GM04503 (cell line): ENCODE measurements around the gene CLMN.
A peak's percentile ranks its signal among the peaks of the same experiment; 100 is the strongest.

Source experiments
- DNase-seq: peaks from one replicate; pipeline ENCODE4 v3.0.0-alpha.2; 2012; ENCODE audit warnings: low read depth

Gene CLMN

DNA sequence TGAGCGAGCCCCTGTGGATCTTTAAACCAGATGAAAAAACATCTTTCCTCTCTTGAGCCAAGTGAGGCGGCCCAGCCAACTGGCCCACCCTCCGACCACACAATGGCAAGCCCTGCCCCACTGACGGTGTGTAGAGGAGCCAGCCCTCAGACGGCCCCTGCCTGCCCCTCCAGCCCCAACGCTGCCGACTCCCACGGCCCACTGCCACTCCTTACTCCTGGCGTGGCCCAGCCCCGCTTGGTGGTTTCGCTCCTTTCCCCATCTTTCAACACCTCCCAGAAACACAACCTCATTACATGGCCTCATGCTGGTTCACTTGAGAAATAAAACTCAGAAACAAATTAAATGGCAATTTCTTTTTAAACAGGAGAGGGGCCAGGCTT, 81.8 kb downstream of the CLMN start:
- no peak for DNase-seq

DNA sequence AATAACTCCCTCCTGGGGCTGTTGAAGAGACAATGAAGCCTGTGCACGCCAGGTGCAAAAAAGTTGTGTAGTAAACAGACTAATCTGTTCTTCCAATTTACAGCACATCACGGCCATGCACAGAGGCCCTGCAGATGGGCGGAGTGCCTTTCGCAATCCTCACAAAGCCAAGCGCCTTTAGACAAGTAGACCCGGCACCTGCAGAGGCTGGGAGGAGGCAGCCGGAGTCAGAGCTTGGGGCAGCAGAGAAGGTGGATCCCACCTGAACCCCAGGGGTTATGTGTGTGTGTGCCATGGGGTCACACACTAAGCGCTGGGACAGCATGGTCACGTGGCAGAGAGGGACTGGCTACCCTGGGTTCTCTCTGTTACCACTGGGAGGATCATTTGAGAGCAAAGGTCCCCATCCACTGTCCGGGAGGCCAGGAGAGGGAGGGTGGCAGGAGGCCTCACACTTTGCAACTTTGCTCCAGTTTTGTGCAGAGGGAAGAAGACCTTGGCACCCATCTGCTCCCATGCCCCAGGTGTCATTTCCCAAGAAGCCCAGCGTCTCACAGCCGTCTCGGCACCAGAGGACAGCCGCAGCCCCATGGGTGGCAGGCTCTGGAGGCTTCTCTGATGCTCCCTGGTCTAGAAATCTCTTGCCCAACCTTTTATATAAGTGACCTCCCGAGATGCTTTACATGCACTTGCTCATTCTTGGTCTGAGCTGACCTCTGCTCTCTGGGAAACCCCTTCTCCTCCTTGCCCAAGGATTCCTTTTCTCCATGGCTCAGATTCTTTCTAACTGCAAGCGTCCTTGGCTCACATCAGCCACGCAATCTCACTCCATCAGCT, 82.4 kb downstream of the CLMN start:
- no peak for DNase-seq

DNA sequence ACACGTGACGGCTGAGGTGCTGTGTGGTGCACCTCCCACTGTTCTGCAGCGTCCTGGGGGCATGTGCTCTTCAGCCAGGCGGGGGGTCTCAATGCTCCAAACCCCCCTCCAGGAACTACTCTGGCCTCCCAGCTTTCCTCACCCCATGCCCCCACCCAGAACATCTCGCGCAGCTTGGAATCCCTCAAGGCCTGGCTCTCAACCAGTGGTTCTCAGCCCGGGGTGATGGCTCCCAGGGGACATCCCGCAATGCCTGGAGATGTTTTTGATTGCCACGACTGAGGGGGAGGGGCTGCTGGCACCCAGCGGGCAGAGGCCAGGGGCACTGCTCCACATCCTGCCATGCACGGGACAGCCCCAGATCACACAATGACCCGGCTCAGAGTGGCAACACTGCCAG, 83.5 kb downstream of the CLMN start:
- DNase-seq = no peak

DNA sequence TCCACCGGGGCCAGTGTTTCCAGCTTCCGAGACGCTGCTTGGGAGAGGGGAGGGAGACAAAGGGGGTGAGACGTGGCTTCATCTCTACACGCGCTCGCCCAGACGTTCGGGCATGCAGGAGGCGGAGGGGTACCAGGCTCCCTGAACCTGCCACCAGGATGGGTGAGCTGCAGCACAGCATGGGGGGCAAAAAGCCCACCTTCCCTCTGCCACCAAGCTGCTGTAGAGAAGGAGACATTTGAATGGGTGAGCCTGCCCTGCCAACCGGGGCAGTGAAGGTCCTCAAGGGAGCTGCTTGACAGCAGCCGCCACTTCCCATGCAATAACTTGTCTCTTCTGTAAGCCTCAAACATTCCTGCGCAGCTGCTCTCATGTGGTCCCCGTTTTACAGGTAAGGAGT, 83.9 kb downstream of the CLMN start:
- no peak for DNase-seq

DNA sequence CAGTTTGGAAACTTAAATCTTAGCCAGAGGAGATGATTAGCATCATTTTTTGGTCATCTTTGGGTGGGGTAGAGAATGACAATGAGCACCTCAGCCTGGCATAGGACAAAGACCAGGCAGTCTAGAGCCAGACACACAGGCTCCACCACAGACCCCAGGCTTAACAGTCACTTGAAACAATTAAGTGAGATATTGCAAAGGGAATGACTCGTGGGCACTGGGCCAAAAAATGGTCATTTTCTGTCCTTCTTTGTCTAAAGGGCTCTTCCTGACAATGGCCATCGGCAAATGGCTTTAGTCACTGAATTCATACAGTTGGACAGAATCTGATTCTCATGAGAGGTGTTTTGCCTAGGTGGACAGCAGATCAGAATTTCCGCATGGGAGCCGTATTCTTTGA, 84.4 kb downstream of the CLMN start:
- no peak for DNase-seq

DNA sequence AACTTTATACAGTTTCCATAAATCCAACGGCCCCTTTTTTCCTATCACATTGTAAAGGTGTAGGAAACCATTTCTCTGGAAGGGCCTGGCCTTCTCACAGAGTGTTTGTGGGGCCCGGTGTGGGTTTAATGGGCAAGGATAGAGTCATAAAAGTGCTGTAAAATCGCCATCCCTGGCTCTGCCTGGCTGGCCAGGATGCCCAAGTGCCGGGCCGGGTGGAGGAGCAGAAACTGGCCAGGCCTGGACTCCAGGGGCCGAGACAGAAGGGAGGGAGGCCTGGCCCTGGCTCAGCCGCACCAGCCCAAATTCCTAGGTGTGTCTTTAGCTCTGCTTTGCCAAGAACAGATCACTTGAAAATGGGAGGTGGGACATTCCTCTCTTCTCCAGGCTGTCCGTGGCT, 85.3 kb downstream of the CLMN start:
- DNase-seq = no peak

DNA sequence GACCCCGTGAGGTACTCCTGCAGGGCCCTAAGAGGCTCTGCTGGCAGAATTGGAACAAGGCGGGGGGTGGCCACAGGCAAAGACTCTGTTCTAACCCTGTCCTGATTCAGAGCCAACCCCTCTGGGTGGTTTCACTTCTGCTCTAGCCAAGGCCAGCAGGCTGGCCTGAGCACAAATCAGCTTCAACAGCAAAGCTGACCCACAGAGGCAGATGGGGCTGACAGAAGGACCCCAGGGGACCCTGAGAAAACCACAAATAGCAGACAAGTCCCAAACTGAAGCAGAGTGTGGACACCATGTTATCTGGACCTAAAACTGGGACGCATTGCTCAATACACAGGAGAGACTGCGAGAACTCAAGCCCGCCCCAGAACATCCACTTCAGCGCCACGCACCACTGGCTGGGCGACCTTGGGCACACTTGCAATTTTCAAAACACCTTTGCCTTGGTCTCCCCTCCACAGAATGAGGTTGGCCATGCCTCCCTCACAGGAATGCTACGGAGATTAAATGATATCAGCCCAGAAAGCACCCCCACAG, 85.9 kb downstream of the CLMN start:
- DNase-seq = no peak

DNA sequence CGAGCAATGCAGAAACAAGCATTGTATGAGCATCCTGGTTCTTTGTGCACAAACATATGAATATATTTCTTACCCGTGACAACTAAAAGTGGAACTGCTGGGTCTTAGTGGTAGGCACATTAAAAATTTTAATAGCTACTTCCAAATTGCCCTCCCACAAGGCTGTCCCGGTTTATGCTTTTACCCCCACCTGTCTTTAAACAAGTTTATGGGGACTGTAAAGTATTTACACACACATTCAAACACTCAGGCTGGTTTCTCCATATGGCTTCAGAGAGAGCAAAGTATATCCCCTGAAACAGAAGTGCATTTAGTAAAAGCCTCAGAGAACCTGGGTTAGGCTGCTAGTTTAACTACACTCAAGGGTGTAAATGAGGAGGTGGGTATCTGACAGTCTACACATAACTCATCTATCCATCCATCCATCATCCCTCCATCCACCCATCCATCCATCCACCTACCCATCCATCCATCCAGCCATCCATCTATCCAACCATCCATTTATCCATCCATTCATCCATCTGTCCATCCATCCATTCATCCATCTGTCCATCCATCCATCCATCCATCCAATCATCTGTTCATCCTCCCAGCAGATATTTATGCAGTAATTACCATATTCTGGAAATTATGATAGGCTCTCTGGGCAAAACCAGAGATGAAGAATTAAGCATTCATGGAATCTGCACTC, 86.7 kb downstream of the CLMN start:
- DNase-seq = no peak

DNA sequence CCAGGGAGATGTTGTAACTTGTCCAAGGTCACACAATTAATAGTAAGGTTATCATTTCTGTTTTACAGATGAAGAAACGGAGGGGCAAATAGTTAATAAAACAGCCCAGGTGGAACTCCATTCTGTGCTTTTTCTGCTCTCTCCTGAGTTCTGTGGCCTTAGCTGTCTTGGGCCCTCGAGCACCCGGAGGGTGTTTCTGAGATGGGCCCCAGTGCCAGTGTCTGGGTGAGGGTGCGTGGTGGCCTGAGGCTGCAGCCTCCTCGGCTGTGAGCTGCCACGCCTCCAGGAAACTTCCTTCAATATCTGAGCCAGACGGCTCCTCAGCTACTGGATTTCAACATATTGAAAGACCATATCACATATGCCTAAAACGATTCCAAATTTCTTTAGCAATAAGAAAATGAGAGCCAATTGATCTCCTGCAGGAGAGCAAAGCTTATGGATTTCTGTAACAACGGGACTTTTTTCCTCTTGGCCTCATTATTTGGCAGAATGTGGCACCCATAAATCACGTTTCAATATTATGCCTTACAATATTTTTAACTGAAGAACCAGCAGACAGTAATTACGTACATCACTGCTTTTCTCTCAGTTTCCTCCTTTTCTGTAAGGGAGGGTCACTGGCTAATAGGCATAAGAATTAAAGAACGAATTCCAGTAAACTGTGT, 87.6 kb downstream of the CLMN start:
- no peak for DNase-seq

DNA sequence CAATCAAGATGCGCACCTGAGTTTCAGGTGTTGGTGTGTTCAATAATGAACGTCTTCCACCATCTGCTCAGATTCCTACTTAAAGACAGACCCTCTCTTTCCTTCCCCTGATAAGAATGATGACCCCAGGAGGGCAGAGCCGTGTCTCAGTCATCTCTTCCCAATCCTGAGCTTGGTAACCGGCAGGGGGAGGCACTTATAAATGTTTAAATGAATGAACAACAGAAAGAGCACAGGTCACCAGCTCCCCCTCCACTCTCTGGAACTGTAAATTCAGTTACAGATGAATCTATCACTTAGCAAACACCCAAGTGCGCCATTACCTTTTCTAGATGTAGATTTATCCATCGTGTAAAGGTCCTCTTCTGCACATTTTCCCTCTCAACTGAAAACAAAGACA, 90.0 kb downstream of the CLMN start:
- DNase-seq = no peak

DNA sequence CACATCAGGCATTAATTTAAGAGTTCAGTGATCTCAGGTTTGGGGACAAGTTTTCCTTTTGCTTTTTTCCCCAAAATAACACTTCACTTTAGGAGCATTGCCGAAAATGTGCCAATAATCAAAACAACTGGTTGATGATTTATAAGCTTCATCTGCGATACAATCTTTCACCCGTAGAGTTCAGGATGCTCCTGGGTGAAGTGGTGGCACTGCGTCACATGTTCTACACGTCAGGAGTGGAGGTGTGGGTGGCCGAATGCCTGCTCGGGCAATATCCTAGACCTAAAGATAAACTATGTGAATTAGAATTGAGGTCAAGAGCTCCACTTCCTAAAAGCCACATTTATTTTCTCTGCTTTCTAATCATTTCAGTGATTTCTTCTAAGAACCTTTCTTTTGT, 91.5 kb downstream of the CLMN start:
- no peak for DNase-seq

DNA sequence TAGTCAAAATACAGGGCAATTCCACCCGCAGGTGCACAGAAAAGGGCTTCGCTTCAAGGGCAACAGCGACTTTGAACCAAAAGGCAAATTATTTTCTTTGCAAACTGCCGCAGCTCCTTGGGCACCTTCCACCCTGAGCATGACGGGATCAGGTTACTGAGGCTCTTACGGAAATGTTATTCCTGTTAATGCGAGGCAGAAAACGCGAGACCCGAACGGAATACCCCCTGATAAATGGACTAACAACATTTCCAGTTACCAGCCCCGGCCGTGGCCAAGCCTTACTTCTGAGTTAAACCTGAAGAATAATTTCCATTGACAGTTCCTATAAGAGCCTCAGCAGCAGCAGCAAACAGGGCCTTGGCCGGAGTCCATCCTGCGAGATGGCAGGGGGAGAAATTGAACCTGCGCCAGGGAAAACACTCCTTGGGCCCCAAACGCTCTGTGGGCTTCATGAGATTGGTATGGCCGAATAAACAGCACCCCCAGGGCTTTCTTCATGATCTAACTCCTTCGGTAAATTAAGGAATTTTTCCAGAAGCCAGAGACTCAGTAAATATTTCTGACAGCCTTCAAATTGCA, 92.3 kb downstream of the CLMN start:
- no peak for DNase-seq

DNA sequence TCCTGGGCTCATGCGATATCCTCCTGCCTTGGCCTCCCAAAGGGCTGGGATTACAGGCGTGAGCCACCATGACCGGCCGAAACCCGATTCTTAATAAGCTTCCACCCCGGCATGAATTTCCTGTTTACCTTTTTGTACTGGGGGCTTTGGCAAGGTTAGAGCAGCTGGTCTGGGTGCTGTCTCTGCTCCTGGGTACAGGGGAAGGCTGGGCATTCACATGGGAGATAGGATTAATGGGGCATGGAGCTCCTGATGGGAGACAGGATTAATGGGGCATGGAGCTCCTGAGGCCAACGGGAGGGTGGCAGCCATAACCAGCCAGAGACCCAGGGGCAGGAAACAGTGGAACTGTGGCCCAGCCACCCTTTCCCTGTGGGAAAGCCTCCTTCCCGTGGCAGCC, 92.9 kb downstream of the CLMN start:
- no peak for DNase-seq

DNA sequence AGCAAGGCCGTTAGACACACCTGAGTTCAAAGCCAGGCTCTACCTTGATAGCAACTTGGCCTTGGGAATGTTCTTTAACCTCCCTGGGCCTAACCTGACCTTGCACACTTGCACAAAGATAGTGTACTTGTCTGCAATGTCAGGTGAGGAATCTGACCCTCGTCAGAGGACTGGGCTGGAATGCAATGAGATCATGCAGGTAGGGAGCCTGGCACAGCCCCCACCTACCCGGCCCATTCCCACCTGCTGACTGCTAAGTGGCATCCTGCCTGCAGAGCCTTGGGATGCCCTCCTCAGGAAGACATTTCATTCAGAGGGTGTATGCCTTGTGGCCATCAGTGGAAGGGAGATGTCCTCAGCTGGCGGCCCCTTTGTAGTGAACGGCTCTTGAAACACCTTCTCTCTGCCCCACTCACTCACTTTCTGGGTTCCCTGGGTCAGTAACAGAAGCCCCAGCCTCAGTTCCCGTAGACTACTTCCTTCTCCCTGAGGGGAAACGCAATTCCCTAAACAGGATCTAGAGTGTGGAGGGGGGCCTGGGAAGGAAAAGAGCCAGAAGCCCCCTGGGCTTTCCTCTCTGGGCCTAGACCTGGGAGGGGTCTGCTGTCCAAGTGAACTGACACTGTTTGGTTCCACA, 94.3 kb downstream of the CLMN start:
- DNase-seq = no peak

DNA sequence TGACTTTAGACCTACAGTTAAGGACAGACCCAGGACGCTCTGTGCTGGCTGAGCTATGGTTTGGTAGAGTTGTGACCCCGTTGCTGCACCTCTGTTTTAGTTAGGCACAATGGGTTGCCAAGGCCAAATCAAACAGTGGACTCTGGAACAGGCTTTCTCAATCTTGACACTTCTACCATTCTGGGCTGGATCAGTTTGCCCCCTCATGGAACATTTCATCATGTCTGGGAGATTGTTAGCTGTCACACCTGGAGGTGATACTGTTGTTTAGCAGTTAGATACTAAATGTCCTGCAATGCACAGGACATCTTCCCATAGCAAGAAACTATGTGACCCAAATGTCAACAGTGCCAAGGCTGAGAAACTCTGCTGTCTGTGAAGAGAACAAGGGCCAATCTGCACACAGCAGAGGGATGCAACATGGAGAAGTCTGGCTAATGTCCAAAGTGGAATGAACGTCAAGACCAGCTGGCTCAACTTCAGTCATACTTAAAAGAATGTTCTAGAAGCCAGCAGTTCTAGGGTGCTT, 96.8 kb downstream of the CLMN start:
- DNase-seq = no peak

DNA sequence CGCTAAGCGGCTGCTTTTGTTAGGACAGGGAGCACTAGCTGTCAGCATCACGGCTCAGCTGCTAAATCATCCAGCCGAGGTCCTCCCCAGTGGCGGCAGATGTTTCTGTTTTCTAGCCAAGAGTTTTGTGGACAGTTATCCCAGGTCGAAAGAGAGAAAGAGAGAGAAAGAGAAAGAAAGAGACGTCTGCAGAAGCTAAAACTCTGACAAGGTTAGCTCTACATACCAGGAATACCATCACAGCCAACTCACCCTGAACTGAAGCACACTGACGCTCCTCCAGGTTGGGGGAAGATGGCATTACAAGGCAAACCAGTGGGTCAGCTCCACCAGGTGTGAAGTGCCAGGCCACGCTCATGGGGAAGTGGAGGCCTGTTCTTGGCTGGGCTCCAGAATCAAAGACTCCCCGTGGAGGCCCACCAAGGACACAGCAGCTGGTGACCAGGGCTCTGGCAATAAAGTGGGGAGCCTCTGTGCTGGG, 97.5 kb downstream of the CLMN start:
- peak; percentile 3 for DNase-seq

DNA sequence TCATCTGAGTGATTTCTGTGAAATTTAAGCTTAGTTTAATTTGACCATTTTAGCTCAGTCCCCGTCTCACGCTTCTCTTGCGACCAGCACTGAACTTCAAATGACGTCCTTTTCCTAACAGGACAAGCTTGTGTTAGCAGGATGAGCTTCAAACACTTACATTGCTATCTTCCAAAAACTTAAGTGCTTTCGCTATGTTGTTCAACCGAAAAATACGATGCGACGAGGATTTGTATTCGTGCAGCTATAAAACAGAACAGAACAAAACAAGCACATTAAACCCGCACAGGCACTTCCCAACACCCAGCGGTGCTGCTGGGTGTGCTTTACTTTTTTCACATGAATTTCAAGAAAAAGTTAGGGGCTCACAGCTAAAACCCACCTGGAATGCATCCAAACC, 98.2 kb downstream of the CLMN start:
- DNase-seq = no peak

DNA sequence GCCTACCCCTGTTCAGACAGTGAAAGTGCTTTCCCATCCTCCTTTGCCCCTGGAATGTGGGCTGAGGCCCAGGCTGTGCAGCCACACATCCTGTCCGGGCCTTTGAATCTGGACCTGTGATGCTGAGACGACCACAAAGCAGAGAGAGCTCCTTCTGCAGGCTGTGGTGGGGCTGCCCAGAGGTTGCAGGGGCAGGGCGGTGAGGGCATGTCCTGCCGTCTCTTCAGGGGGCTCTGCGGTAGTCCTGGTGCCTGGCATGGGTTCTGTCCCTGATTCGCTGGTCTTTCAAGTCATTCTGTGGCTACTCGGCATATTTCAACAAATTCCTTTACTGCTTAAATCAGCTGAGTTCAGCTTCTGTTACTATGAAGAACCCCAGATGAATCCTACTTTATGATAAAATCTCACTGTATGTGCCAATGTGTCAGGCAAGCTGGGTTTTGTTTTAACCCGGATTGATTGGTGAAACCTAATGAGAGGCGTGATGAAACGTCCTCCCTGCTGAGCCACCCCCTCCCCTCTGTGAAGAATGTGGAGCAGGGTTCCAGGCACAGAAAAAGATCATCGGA, 99.0 kb downstream of the CLMN start:
- DNase-seq = peak; percentile 7

DNA sequence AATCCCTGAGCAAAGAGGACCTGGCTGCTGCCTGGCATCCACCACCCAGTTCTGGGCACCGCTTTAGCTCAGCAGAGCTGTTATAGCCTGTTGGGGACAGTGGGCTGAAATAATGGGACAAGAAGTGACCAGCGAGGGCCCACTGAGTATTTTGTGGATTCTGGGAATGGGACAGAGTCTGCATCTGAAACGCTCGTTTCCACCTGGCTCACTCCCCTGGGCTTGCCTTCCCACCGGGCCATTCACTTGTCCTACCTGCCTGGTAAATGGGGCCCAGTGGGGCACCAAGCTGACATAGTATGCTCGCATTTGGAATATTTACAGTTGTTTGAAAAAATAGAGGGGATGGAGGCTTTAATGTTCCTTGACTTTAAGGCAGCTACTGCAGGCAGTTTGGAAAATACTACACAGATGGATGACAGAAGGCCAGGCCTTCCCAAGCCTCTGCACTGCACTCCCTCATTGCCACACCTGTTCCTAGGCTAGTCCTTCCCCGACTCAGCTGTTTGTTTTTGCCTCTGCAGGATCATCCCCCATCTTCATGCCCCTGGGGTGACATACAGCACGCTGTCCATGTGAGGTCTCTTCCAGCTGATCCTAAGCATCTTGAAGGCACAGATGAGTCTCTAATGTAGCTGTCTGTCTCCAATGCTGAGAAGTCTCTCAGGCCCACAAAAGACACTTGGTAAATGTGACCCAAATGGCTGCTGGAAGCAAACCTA, 101.1 kb downstream of the CLMN start:
- DNase-seq = no peak

DNA sequence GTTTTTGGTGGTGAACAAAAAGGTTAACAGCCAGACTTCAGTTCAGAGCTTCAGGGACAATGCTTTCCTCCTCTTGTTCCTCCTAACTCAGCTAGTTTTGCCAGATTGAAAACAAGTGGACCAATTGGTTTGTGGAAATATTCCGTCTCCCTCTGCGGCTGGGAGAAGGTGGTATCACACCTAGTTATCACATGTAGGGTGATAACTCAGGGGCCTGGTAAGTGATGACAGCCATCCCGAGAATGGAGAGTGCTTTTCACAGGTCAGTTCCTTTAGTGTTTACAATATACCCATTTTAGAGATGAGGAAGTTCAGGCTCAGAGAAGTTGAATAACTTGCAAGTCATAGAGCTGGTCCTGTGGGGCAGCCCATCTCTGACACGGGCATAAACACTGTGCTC, 101.7 kb downstream of the CLMN start:
- DNase-seq = no peak
